PC-3 (cell line): Measurements from ENCODE around the gene ARHGAP25. TPM values are rescaled to one million over a fixed set of nuclear protein-coding genes. Genes with fewer than 3 reads are reported as not detected.

Source experiments
- ATAC-seq: fragments of 200-7000 bp; cut with Tn5 transposase; 2 replicates; pipeline ENCODE4 v1.9.1; 2020; ENCODE audit warnings: mild to moderate bottlenecking, moderate library complexity
- BruUV-seq: library from RNA; stranded (reverse); fragments of 400-500 nt; replicated peaks from 2 replicates; lab custom pipeline; 2021; lab: Mats Ljungman, UMichigan
- CTCF ChIA-PET: fragments of 300-600 bp; sonication (Branson Sonifier 250); formaldehyde crosslinking; loops from one replicate; lab custom pipeline; 2022; ENCODE audit warnings: antibody characterized with exemption; lab: Charles Lee
- POLR2A ChIA-PET: fragments of 300-600 bp; sonication (Branson Sonifier 250); formaldehyde crosslinking; loops from one replicate; lab custom pipeline; 2022; ENCODE audit warnings: antibody characterized with exemption; ENCODE audit not compliant: unreplicated experiment; lab: Charles Lee
- DNase-seq: peaks from one replicate; pipeline ENCODE4 v3.0.0-alpha.2; 2015
- H2AFZ ChIP-seq: fragments of 300-600 bp; sonication (generic); 2 replicates; pipeline ENCODE4 v1.6.0; 2016; ENCODE audit warnings: antibody characterized with exemption, low read length
- H3F3A ChIP-seq: fragments of 300-600 bp; sonication (generic); one replicate; pipeline ENCODE4 v1.6.0; 2017; ENCODE audit warnings: antibody characterized with exemption, low read length, control low read depth, mild to moderate bottlenecking; ENCODE audit not compliant: unreplicated experiment
- H3K27ac ChIP-seq: fragments of 300-600 bp; sonication (generic); 2 replicates; pipeline ENCODE4 v1.5.1; 2016; ENCODE audit warnings: mild to moderate bottlenecking, low read length
- H3K27me3 ChIP-seq: fragments of 300-600 bp; sonication (generic); 2 replicates; pipeline ENCODE4 v1.6.1; 2016; ENCODE audit warnings: low read length, mixed read lengths
- H3K36me3 ChIP-seq: fragments of 300-600 bp; sonication (generic); 2 replicates; pipeline ENCODE4 v1.6.1; 2016; ENCODE audit warnings: low read depth, mixed run types, low read length, mixed read lengths
- H3K4me1 ChIP-seq: fragments of 300-600 bp; sonication (generic); 2 replicates; pipeline ENCODE4 v1.5.1; 2016; ENCODE audit warnings: low read length; ENCODE audit not compliant: insufficient read depth
- H3K4me2 ChIP-seq: fragments of 300-600 bp; sonication (generic); 2 replicates; pipeline ENCODE4 v1.6.0; 2016; ENCODE audit warnings: low read length
- H3K4me3 ChIP-seq: fragments of 300-600 bp; sonication (generic); 2 replicates; pipeline ENCODE4 v1.5.1; 2016; ENCODE audit warnings: mild to moderate bottlenecking, low read length, mixed read lengths
- H3K79me2 ChIP-seq: fragments of 300-600 bp; sonication (generic); 2 replicates; pipeline ENCODE4 v1.6.1; 2017; ENCODE audit warnings: low read length, mixed read lengths
- H3K9ac ChIP-seq: fragments of 300-600 bp; sonication (generic); 2 replicates; pipeline ENCODE4 v1.6.0; 2016; ENCODE audit warnings: mild to moderate bottlenecking, low read length
- H3K9me2 ChIP-seq: fragments of 300-600 bp; sonication (generic); replicated peaks from 2 replicates; pipeline ENCODE4 v1.6.1; 2016; ENCODE audit warnings: mixed run types, low read length, mixed read lengths
- H3K9me3 ChIP-seq: fragments of 300-600 bp; sonication (generic); 2 replicates; pipeline ENCODE4 v1.6.1; 2016; ENCODE audit warnings: low read length, mixed read lengths
- H4K20me1 ChIP-seq: fragments of 300-600 bp; sonication (generic); 2 replicates; pipeline ENCODE4 v1.6.1; 2016; ENCODE audit warnings: low read length, mixed read lengths
- CTCF ChIP-seq: fragments of 300-600 bp; sonication (generic); conservative IDR thresholded peaks from 2 replicates; pipeline ENCODE4 v1.5.1; 2017; ENCODE audit warnings: antibody characterized with exemption, low read depth, mild to moderate bottlenecking, low read length
- EZH2 ChIP-seq: fragments of 300-600 bp; sonication (generic); IDR thresholded peaks from one replicate; pipeline ENCODE4 v1.6.1; 2017; ENCODE audit warnings: antibody characterized with exemption, mild to moderate bottlenecking, low read length; ENCODE audit not compliant: unreplicated experiment
- EZH2phosphoT487 ChIP-seq: fragments of 300-600 bp; sonication (generic); IDR thresholded peaks from 2 replicates; pipeline ENCODE4 v1.6.1; 2018; ENCODE audit warnings: mild to moderate bottlenecking, antibody characterized with exemption, low read length, borderline replicate concordance
- intact Hi-C: fragments of 100-400 bp; cut with micrococcal nuclease; formaldehyde crosslinking; loops from 2 replicates; pipeline ENCODE4 v1.9.0; 2023
- total RNA-seq: library from RNA; depleted of rRNA; stranded (reverse); fragments of >200 nt; gene quantifications from 2 replicates; pipeline ENCODE4 v1.2.3, GENCODE V29; 2014

Gene ARHGAP25
- total RNA-seq, 1 experiment from 2014 or later: not detected

GRCh38 chr2:68715353-68716041 lies 19.1 kb upstream of the ARHGAP25 start:
- TF ChIP-seq CTCF: peak; percentile 85
- no peak for TF ChIP-seq EZH2phosphoT487
- no peak for TF ChIP-seq EZH2
- no TSS peak for BruUV-seq
- intact Hi-C loops: loop anchor here (1.0 kb wide), 2 partner anchors 228 to 252 kb away; no protein-coding TSS in a partner anchor
- Histone ChIP-seq H3K9ac (no peak overlapping the region), H3K27ac (no peak overlapping the region), H3K9me3 (no peaks in the 10 kb centered on the region), H3K4me1 (0 out of 2 replicates have a peak, but pooled peaks cover 5% of the 10 kb centered on the region), H3K27me3 (no peaks in the 10 kb centered on the region), H3K4me3 (no peak overlapping the region), H3K79me2 (no peaks in the 10 kb centered on the region), H2AFZ (peak overlapping the region; percentile 81), H4K20me1 (no peaks in the 10 kb centered on the region), H3K36me3 (no peaks in the 10 kb centered on the region), H3K9me2 (no peaks in the 10 kb centered on the region), H3F3A (no peaks in the 10 kb centered on the region), H3K4me2 (peak overlapping the region; percentile 53)
- peak; percentile 86 for DNase-seq
- peak; percentile 94 for ATAC-seq
- ChIA-PET POLR2A (no interaction called here), CTCF (interaction anchor here (1.1 kb wide), 1 partner anchor 252 kb away, joined by 6 read pairs; no protein-coding TSS in a partner anchor)

- Histone ChIP-seq H3K4me2 (no peak overlapping the region), H2AFZ (no peak overlapping the region), H3K9ac (no peak overlapping the region), H3K27me3 (no peaks in the 10 kb centered on the region), H3F3A (no peaks in the 10 kb centered on the region), H3K36me3 (no peaks in the 10 kb centered on the region), H3K27ac (no peak overlapping the region), H3K9me2 (no peaks in the 10 kb centered on the region), H4K20me1 (no peaks in the 10 kb centered on the region), H3K4me3 (no peak overlapping the region), H3K79me2 (no peaks in the 10 kb centered on the region), H3K9me3 (no peaks in the 10 kb centered on the region), H3K4me1 (0 out of 2 replicates have a peak, but pooled peaks cover 7% of the 10 kb centered on the region)
- no peak for DNase-seq
- ChIA-PET POLR2A (no interaction called here), CTCF (interaction anchor here (1.1 kb wide), 1 partner anchor 253 kb away, joined by 6 read pairs; no protein-coding TSS in a partner anchor)
- no peak for TF ChIP-seq EZH2
- TF ChIP-seq EZH2phosphoT487: no peak
- no peak for TF ChIP-seq CTCF
- BruUV-seq: no TSS peak
- intact Hi-C loops: no loop called here
- ATAC-seq: no peak
These were observed 17.9 kb upstream of the ARHGAP25 start for GRCh38 chr2:68716604-68717304.

GRCh38 chr2:68717305-68717661 lies 17.3 kb upstream of the ARHGAP25 start:
- no peak overlapping the region for H3K9ac ChIP-seq
- H3K4me2 ChIP-seq: no peak overlapping the region
- intact Hi-C loops: no loop called here
- DNase-seq (no peak), ATAC-seq (no peak)
- H3K79me2 ChIP-seq: no peaks in the 10 kb centered on the region
- no TSS peak for BruUV-seq
- no peak overlapping the region for H3K27ac ChIP-seq
- no peak for TF ChIP-seq EZH2phosphoT487
- no peak for TF ChIP-seq EZH2
- no peak for TF ChIP-seq CTCF
- H3K27me3 ChIP-seq: no peaks in the 10 kb centered on the region
- no peaks in the 10 kb centered on the region for H4K20me1 ChIP-seq
- no peak overlapping the region for H2AFZ ChIP-seq
- H3K9me3 ChIP-seq: no peaks in the 10 kb centered on the region
- ChIA-PET CTCF (no interaction called here), POLR2A (no interaction called here)
- no peak overlapping the region for H3K4me3 ChIP-seq
- H3F3A ChIP-seq: no peaks in the 10 kb centered on the region
- H3K36me3 ChIP-seq: no peaks in the 10 kb centered on the region
- H3K9me2 ChIP-seq: no peaks in the 10 kb centered on the region
- H3K4me1 ChIP-seq: 0 out of 2 replicates have a peak, but pooled peaks cover 9% of the 10 kb centered on the region
